Lung (tissue), 12 donors: ENCODE results near the gene BAHCC1. TPM values are rescaled to one million over a fixed set of nuclear protein-coding genes. Genes with fewer than 3 reads are reported as not detected.
A peak's percentile ranks its signal among the peaks of the same experiment; 100 is the strongest.

Experiments used
- ATAC-seq: fragments of 200-7000 bp; cut with Tn5 transposase; one replicate; pipeline ENCODE4 v1.9.1; 2020; ENCODE audit warnings: moderate number of reproducible peaks; ENCODE audit not compliant: insufficient read depth, low FRiP score
- DNase-seq, 3 donors: peaks; one replicate each; pipeline ENCODE4 v3.0.0-alpha.2; 2013 to 2017
- H3K27ac ChIP-seq, 2 donors: one replicate each; pipeline ENCODE4 v1.5.1; 2013; ENCODE audit warnings: mild to moderate bottlenecking in 2 of 2, moderate library complexity in 2 of 2, control low read depth in 1 of 2, inconsistent platforms in 1 of 2, low read depth in 1 of 2, low read length in 1 of 2
- H3K27me3 ChIP-seq, 3 donors: one replicate each; pipeline ENCODE4 v1.5.1; 2013; ENCODE audit warnings: low read length in 2 of 3; ENCODE audit not compliant: control insufficient read depth in 3 of 3, insufficient read depth in 3 of 3
- H3K36me3 ChIP-seq, 4 donors: one replicate each; pipeline ENCODE4 v1.5.1; 2013; ENCODE audit warnings: low read length in 4 of 4, mild to moderate bottlenecking in 1 of 4, moderate library complexity in 1 of 4; ENCODE audit not compliant: control insufficient read depth in 4 of 4, insufficient read depth in 4 of 4
- H3K4me1 ChIP-seq, 5 donors: one replicate each; pipeline ENCODE4 v1.5.1; 2013; ENCODE audit warnings: low read length in 5 of 5, mild to moderate bottlenecking in 2 of 5, moderate library complexity in 1 of 5; ENCODE audit not compliant: control insufficient read depth in 5 of 5, insufficient read depth in 5 of 5
- H3K4me3 ChIP-seq: one replicate; pipeline ENCODE4 v1.5.1; 2013; ENCODE audit warnings: mild to moderate bottlenecking, control low read depth, moderate library complexity
- H3K9ac ChIP-seq, 2 donors: one replicate each; pipeline ENCODE4 v1.5.1; 2013; ENCODE audit warnings: low read length in 2 of 2, control low read depth in 1 of 2; ENCODE audit not compliant: insufficient read depth in 1 of 2
- H3K9me3 ChIP-seq, 4 donors: one replicate each; pipeline ENCODE4 v1.5.1; 2013; ENCODE audit warnings: low read length in 3 of 4, mild to moderate bottlenecking in 1 of 4, moderate library complexity in 1 of 4; ENCODE audit not compliant: control insufficient read depth in 4 of 4, insufficient read depth in 3 of 4
- CTCF ChIP-seq: IDR thresholded peaks from 2 replicates; pipeline ENCODE4 v1.5.1; 2012; ENCODE audit warnings: mild to moderate bottlenecking; ENCODE audit errors: control extremely low read depth, extremely low read depth
- WGBS, 2 donors: extraction: QIAGEN DNeasy Blood & Tissue Kit; methylation state at CpG; one replicate each; pipeline ENCODE4 v1.1.7; 2013; 5-methylcytosine and 5-hydroxymethylcytosine counted together
- polyA plus RNA-seq, 2 donors: library from polyadenylated mRNA; stranded (reverse); fragments of 200-250 nt; gene quantifications; one replicate each; pipeline ENCODE4 v1.2.1, GENCODE V29; 2013
- total RNA-seq, 2 donors: library from RNA; depleted of rRNA in 1 of 2; stranded (reverse); fragments of >200 nt in 1 of 2; gene quantifications; one replicate each; pipeline ENCODE4 v1.2.1, GENCODE V29; 2014 to 2021
- donor health status: control.
- donor health status: control.
- donor health status: Bipolar disorder and iron deficiency.
- donor health status: healthy.
- donor health status: DM: yes; HTN: yes; CAD: no.

The BAHCC1 gene
- total and polyA plus RNA-seq, 4 donors = 7.6 to 24.9 (median 17.5) TPM

GRCh38 chr17:81479175-81480071 lies 84.2 kb downstream of the BAHCC1 start:
- ATAC-seq (no peak), DNase-seq (no peak)
- no peak for TF ChIP-seq CTCF
- Histone ChIP-seq H3K9me3 (peaks cover 0 to 4% (median 0%) of the 10 kb centered on the region in 4 donors), H3K27ac (no peak overlapping the region), H3K36me3 (no peaks in the 10 kb centered on the region), H3K9ac (no peak overlapping the region), H3K4me3 (no peak overlapping the region), H3K4me1 (peaks cover 0 to 30% (median 12%) of the 10 kb centered on the region in 5 donors), H3K27me3 (no peaks in the 10 kb centered on the region)
- 90% methylated on average over 20 of the region's 20 CpGs for WGBS, 2 donors

- Histone ChIP-seq H3K4me1 (peaks cover 0 to 34% (median 12%) of the 10 kb centered on the region in 5 donors), H3K4me3 (no peak overlapping the region), H3K27me3 (no peaks in the 10 kb centered on the region), H3K27ac (no peak overlapping the region), H3K36me3 (no peaks in the 10 kb centered on the region), H3K9ac (no peak overlapping the region), H3K9me3 (peaks cover 0 to 4% (median 0%) of the 10 kb centered on the region in 4 donors)
- TF ChIP-seq CTCF = no peak
- DNase-seq (no peak), ATAC-seq (no peak)
- 72 to 85% methylated on average over 21 of the region's 21 CpGs for WGBS, 2 donors
These were observed 85.1 kb downstream of the BAHCC1 start for GRCh38 chr17:81480140-81481072.

GRCh38 chr17:81481073-81481799 lies 86.0 kb downstream of the BAHCC1 start:
- DNase-seq = peak; percentile 82 to 88 (median 84)
- no peaks in the 10 kb centered on the region for H3K36me3 ChIP-seq
- H3K27me3 ChIP-seq = no peaks in the 10 kb centered on the region
- peak; percentile 48 for ATAC-seq
- H3K9ac ChIP-seq = no peak overlapping the region
- no peak for TF ChIP-seq CTCF
- peaks cover 0 to 4% (median 0%) of the 10 kb centered on the region in 4 donors for H3K9me3 ChIP-seq
- H3K4me1 ChIP-seq = peaks cover 0 to 34% (median 12%) of the 10 kb centered on the region in 5 donors
- 4 to 8% methylated on average over 77 to 94 of the region's 94 CpGs for WGBS, 2 donors
- no peak overlapping the region for H3K27ac ChIP-seq
- H3K4me3 ChIP-seq = no peak overlapping the region
